ENCODE data around the gene SFMBT2.

The SFMBT2 gene

DNA sequence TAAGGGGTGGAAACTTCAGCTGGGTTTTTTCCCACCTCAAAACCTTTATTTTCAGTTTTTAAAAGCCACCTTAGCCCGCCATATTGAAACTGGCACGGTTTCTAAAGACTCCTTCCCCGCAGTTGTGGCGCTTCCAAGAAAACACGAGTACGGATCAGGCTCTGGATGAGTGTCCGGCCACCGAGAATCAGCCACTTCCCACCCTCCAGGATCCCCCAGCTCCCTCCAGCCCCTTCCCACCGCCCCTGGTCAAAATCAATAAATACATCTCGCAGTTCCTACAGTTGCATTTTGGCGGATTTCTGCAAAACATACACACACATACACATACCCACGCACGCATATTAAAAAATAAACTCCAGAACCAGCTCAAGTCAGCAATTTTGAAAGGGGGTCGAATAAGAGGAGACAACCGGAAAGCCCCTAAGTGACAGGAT, 1.1 kb downstream of the SFMBT2 start:
- no peak for DNase-seq (ENCODE audit: low read depth)
- TF ChIP-seq, protein P1, sequence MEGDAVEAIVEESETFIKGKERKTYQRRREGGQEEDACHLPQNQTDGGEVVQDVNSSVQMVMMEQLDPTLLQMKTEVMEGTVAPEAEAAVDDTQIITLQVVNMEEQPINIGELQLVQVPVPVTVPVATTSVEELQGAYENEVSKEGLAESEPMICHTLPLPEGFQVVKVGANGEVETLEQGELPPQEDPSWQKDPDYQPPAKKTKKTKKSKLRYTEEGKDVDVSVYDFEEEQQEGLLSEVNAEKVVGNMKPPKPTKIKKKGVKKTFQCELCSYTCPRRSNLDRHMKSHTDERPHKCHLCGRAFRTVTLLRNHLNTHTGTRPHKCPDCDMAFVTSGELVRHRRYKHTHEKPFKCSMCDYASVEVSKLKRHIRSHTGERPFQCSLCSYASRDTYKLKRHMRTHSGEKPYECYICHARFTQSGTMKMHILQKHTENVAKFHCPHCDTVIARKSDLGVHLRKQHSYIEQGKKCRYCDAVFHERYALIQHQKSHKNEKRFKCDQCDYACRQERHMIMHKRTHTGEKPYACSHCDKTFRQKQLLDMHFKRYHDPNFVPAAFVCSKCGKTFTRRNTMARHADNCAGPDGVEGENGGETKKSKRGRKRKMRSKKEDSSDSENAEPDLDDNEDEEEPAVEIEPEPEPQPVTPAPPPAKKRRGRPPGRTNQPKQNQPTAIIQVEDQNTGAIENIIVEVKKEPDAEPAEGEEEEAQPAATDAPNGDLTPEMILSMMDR (IDR thresholded peaks at IDR 0.05; ENCODE audit: control insufficient read depth, extremely low read depth, insufficient read depth): no peak
- peak overlapping the region; percentile 52 for H3K4me3 ChIP-seq (ENCODE audit: low read depth, low read length)

DNA sequence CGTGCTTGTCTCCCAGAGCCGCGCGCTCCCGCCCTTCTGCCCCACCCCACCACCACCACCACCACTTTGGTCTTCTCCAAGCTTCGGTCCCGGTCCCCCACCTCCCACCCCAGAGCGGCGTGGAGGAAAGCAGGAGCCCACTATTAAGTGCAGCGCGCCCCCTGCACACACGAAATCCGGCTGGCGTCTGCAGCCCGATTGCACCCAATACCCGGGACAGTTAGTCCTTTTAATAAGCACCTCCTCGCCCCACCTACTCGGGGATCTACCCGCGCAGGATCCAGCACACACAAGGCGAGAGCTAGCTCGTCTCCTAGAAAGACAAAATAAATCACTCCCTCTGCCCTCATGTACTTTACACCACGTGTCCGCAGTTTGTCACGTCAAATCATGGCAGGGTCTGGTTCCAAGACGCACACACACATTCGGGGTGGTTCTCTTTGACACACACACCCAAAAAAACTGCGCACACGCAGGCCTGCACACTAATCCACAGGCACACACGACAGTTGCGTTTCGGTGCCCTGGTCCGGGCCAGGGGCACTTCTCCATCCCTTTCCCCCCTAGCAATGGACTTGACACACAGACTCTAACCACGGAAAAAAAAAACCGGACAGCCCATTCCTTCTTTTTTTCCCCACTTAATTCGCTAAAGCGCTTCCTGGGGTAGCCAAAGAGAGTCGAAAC, 1.6 kb downstream of the SFMBT2 start:
- TF ChIP-seq, protein P1 (IDR thresholded peaks at IDR 0.05; ENCODE audit: control insufficient read depth, extremely low read depth, insufficient read depth): no peak
- no peak overlapping the region for H3K4me3 ChIP-seq (ENCODE audit: low read depth, low read length)
- no peak for DNase-seq (ENCODE audit: low read depth)

GRCh38 chr10:7408291-7409044, 2.4 kb downstream of the SFMBT2 start:
- DNase-seq (ENCODE audit: low read depth): no peak
- TF ChIP-seq, protein P1 (IDR thresholded peaks at IDR 0.05; ENCODE audit: control insufficient read depth, extremely low read depth, insufficient read depth): peak; percentile 87
- H3K4me3 ChIP-seq (ENCODE audit: low read depth, low read length): peak overlapping the region; percentile 18; the same call in 1 of the 2 replicates

DNA sequence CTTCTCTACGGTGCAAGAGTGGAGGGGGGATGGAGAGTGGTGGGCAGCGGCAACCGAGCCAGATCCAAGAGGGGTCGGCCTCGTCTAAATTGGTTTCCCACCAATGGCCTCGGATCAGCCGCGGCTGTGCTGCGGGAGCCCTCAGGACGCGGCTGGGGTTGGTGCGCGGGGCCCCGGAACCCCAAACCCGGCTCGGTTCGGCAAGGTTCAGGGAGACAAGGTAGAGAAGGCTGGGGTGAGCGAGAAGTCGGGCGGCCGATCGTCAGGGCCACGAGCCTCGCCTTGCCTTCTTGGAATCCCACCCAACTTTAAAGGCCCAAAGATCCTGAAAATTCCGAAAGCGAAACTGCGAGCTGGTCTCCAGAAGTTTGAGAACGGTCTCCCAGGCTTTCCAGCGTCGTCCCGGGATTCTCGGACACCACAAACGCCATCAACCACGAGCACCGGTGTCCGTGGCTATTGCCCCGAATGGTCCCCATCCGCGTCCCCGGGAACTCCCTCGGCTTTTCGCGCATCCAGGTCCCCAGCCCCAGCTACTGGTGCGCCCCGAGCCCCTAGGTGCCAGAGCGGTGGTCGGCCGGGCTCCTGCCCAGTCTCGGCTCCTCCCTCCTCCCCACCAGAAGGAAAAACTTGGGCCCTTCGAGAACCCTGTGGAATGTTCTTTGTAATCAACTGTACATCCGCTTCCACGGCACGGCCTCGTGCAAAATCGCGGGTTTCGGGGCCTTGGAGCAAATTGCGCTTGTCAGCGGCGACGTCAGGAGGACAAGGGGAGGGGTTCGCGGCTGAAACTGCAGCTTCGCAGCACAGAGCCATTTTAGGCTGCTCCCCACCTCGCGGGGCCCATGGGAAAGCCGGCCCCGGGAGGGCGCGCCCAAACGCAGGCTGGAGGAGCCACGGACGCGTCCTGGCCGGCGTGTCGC, 3.2 kb downstream of the SFMBT2 start:
- DNase-seq (ENCODE audit: low read depth): no peak
- H3K4me3 ChIP-seq (ENCODE audit: low read depth, low read length): no peak overlapping the region
- TF ChIP-seq, protein P1 (IDR thresholded peaks at IDR 0.05; ENCODE audit: control insufficient read depth, extremely low read depth, insufficient read depth): no peak

GRCh38 chr10:7406712-7407333, 4.0 kb downstream of the SFMBT2 start:
- TF ChIP-seq, protein P1 (IDR thresholded peaks at IDR 0.05; ENCODE audit: control insufficient read depth, extremely low read depth, insufficient read depth): no peak
- no peak overlapping the region for H3K4me3 ChIP-seq (ENCODE audit: low read depth, low read length)
- DNase-seq (ENCODE audit: low read depth): no peak

DNA sequence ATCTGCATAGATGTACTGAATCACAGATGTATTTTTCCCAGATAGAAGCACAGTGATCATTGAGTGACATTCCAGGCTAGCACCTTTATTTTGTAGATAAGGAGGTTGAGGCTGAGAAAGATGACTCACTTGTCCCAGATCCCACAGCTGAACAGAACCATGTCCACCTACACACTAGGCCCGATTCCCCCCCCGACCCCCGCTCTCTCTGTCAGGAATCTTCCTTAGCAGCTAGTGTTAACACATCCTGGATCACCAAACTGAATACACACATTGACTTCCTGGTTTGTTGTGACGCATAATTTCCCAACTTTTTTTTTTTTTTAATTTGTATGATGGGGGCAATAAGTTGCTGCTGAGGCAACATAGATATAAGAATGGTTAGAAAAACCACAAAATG, 5.2 kb downstream of the SFMBT2 start:
- no peak overlapping the region for H3K4me3 ChIP-seq (ENCODE audit: low read depth, low read length)
- DNase-seq (ENCODE audit: low read depth): no peak
- TF ChIP-seq, protein P1 (IDR thresholded peaks at IDR 0.05; ENCODE audit: control insufficient read depth, extremely low read depth, insufficient read depth): no peak

Data from LNCaP clone FGC (cell line).